Esophagus muscularis mucosa (tissue), 3 donors: ENCODE results near the gene AGO1.

ENCODE experiments used
- POLR2A ChIP-seq: fragments of 450-650 bp; IDR thresholded peaks from one replicate; pipeline ENCODE4 v1.6.1; 2017; ENCODE audit warnings: antibody characterized with exemption, moderate library complexity, mild to moderate bottlenecking, low read depth
- POLR2AphosphoS5 ChIP-seq, 2 donors: sonication (generic); formaldehyde crosslinking; IDR thresholded peaks; one replicate each; pipeline ENCODE4 v1.6.1; 2017; ENCODE audit warnings: antibody characterized with exemption in 2 of 2
- TF ChIP-seq, protein P1 (sequence below), 3 experiments: fragments of 200-600 bp in 2 of 3; fragments of 450-650 bp in 1 of 3; sonication (generic) in 2 of 3; IDR thresholded peaks; one replicate each; pipeline ENCODE4 v1.5.1; 2017 to 2019; ENCODE audit warnings: antibody characterized with exemption in 3 of 3, mild to moderate bottlenecking in 2 of 3, moderate library complexity in 1 of 3

DNA sequence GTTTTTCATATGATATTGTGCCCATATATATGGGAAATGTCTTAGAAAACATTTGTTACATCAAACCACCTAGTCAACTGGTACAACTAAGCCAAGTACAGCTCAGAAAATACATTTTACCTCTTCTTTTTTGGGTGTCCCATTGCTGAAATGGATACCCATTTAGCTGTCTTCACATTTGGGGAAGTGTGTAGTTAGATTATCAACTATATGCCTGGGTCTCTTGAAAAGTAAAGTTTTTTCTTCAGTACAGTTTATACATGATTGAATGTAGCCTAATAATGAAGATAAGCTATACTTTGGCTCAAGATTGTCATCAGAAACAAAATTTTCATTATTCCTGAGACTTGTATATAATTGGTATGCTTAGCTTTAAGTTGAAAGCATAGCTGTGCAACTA is 49.9 kb downstream of the AGO1 start:
- TF ChIP-seq, protein P1, sequence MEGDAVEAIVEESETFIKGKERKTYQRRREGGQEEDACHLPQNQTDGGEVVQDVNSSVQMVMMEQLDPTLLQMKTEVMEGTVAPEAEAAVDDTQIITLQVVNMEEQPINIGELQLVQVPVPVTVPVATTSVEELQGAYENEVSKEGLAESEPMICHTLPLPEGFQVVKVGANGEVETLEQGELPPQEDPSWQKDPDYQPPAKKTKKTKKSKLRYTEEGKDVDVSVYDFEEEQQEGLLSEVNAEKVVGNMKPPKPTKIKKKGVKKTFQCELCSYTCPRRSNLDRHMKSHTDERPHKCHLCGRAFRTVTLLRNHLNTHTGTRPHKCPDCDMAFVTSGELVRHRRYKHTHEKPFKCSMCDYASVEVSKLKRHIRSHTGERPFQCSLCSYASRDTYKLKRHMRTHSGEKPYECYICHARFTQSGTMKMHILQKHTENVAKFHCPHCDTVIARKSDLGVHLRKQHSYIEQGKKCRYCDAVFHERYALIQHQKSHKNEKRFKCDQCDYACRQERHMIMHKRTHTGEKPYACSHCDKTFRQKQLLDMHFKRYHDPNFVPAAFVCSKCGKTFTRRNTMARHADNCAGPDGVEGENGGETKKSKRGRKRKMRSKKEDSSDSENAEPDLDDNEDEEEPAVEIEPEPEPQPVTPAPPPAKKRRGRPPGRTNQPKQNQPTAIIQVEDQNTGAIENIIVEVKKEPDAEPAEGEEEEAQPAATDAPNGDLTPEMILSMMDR (IDR thresholded peaks at IDR 0.05), result no peak
- TF ChIP-seq POLR2A (no peak), POLR2AphosphoS5 (IDR thresholded peaks at IDR 0.05) (no peak)
